Thyroid gland (tissue), 4 donors: ENCODE measurements around the gene NFYC.

Experiments used
- POLR2A ChIP-seq, 2 donors: fragments of 450-650 bp; IDR thresholded peaks; one replicate each; pipeline ENCODE4 v1.6.1; 2017; ENCODE audit warnings: antibody characterized with exemption in 2 of 2, mild to moderate bottlenecking in 2 of 2, moderate library complexity in 1 of 2
- TF ChIP-seq, protein P1 (sequence below), 6 experiments: fragments of 200-600 bp in 3 of 6; fragments of 450-650 bp in 3 of 6; sonication (generic) in 3 of 6; IDR thresholded peaks; one replicate each; pipeline ENCODE4 v1.5.1; 2016 to 2019; ENCODE audit warnings: antibody characterized with exemption in 6 of 6, mild to moderate bottlenecking in 2 of 6, inconsistent platforms in 1 of 6, moderate library complexity in 1 of 6

DNA sequence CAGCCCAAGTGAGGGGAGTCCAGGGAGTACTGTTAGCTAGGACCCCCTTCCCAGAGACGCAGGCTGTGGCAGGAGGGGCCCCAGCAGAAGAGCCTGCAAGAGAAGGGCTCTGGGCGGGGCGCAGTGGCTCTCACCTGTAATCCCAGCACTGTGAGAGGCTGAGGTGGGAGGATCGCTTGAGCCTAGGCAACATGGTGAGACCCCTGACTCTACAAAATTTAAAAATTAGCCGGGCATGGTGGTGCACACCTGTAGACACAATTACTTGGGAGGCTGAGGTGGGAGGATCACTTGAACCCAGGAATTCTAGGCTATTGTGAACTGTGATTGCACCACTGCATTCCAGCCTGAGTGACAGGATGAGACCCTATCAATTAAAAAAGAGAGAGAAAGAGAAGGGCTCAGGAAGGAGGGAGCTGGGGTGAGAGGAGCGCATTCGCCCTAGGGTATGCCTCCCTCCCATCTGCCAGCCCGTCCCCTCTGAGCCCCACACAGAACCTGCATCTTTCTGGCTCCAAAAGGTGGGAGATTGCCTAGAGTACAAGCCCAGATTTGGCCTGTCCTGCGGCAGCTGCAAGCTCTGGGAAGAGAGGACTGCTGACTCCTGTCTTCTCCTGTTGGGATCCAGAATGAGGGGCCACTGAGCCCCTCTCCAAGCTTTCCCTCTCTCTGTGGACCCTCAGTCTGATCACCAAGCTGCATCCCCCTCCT, 95.6 kb downstream of the NFYC start:
- TF ChIP-seq, protein P1, sequence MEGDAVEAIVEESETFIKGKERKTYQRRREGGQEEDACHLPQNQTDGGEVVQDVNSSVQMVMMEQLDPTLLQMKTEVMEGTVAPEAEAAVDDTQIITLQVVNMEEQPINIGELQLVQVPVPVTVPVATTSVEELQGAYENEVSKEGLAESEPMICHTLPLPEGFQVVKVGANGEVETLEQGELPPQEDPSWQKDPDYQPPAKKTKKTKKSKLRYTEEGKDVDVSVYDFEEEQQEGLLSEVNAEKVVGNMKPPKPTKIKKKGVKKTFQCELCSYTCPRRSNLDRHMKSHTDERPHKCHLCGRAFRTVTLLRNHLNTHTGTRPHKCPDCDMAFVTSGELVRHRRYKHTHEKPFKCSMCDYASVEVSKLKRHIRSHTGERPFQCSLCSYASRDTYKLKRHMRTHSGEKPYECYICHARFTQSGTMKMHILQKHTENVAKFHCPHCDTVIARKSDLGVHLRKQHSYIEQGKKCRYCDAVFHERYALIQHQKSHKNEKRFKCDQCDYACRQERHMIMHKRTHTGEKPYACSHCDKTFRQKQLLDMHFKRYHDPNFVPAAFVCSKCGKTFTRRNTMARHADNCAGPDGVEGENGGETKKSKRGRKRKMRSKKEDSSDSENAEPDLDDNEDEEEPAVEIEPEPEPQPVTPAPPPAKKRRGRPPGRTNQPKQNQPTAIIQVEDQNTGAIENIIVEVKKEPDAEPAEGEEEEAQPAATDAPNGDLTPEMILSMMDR (IDR thresholded peaks at IDR 0.05) = no peak
- TF ChIP-seq POLR2A (IDR thresholded peaks at IDR 0.05) = no peak
